HepG2 (cell line): ENCODE results near the gene LUM. TPM values are rescaled to one million over a fixed set of nuclear protein-coding genes. Genes with fewer than 3 reads are reported as not detected.

Source experiments
- ATAC-seq: fragments of 200-7000 bp; cut with Tn5 transposase; 3 replicates; pipeline ENCODE4 v1.9.1; 2020; ENCODE audit warnings: mild to moderate bottlenecking, moderate library complexity
- BruUV-seq: library from RNA; stranded (reverse); fragments of 400-500 nt; replicated peaks from 2 replicates; lab custom pipeline; 2021; lab: Mats Ljungman, UMichigan
- CTCF ChIA-PET: fragments of 300-600 bp; formaldehyde crosslinking; extraction: SDS; loops from one replicate; lab custom pipeline; 2021; ENCODE audit warnings: low total read pairs, inconsistent platforms, low intra/inter-chr PET ratio; lab: Yijun Ruan, JAX
- POLR2A ChIA-PET: fragments of 350-600 bp; sonication (Branson Sonifier 250); formaldehyde crosslinking; loops from one replicate; lab custom pipeline; 2020; ENCODE audit warnings: antibody characterized with exemption, inconsistent platforms; lab: Yijun Ruan, JAX
- DNase-seq: peaks from one replicate; pipeline ENCODE4 v3.0.0-alpha.2; 2015; ENCODE audit warnings: low spot score
- FAIRE-seq: peaks from 3 replicates; lab custom pipeline; 2011; peaks lifted over from hg19 to GRCh38; lab: Jason Lieb, UNC
- H2AFZ ChIP-seq: one replicate; pipeline ENCODE4 v1.6.1; 2011; ENCODE audit warnings: low read length, inconsistent platforms
- H3K27ac ChIP-seq: fragments of 300-600 bp; 3 replicates; pipeline ENCODE4 v1.8.0; 2011; ENCODE audit warnings: mixed run types, mild to moderate bottlenecking, mixed read lengths, low read length, inconsistent platforms; ENCODE audit not compliant: insufficient read depth; ENCODE audit errors: extremely low read length
- H3K27me3 ChIP-seq, 2 experiments: fragments of 200-600 bp in 1 of 2; 2 replicates in 1 of 2; 3 replicates in 1 of 2; pipeline versions ENCODE4 v1.6.0 to v1.8.0; 2011; ENCODE audit warnings: low read length in 2 of 2, mild to moderate bottlenecking in 2 of 2, moderate library complexity in 2 of 2, inconsistent platforms in 1 of 2; ENCODE audit not compliant: insufficient read depth in 2 of 2, control insufficient read depth in 1 of 2
- H3K36me3 ChIP-seq, 2 experiments: fragments of 200-600 bp in 1 of 2; replicated peaks in 1 of 2; 2 replicates in 1 of 2; 3 replicates in 1 of 2; pipeline versions ENCODE4 v1.5.1 to v1.8.0; 2011; ENCODE audit warnings: low read length in 2 of 2, inconsistent platforms in 1 of 2; ENCODE audit not compliant: insufficient read depth in 2 of 2, control insufficient read depth in 1 of 2
- H3K4me1 ChIP-seq: 2 replicates; pipeline ENCODE4 v1.5.1; 2012; ENCODE audit warnings: low read length, inconsistent platforms; ENCODE audit not compliant: insufficient read depth
- H3K4me2 ChIP-seq: 2 replicates; pipeline ENCODE4 v1.6.0; 2011; ENCODE audit warnings: low read depth, low read length, inconsistent platforms
- H3K4me3 ChIP-seq, 3 experiments: fragments of 200-600 bp in 1 of 3; sonication (generic), shearing (Covaris generic) in 1 of 3; replicated peaks in 1 of 3; 2 replicates each; pipeline ENCODE4 v1.5.1; 2011 to 2016; ENCODE audit warnings: low read length in 3 of 3, inconsistent platforms in 2 of 3, low read depth in 2 of 3, mild to moderate bottlenecking in 2 of 3, control low read depth in 1 of 3, mixed read lengths in 1 of 3; ENCODE audit not compliant: insufficient read depth in 1 of 3
- H3K79me2 ChIP-seq: one replicate; pipeline ENCODE4 v1.6.1; 2011; ENCODE audit warnings: low read length, inconsistent platforms; ENCODE audit not compliant: insufficient read depth
- H3K9ac ChIP-seq: 2 replicates; pipeline ENCODE4 v1.6.0; 2011; ENCODE audit warnings: mild to moderate bottlenecking, low read depth, low read length, inconsistent platforms; ENCODE audit not compliant: insufficient read depth
- H3K9me3 ChIP-seq: 2 replicates; pipeline ENCODE4 v1.5.1; 2012; ENCODE audit warnings: mild to moderate bottlenecking, low read length
- H4K20me1 ChIP-seq: 2 replicates; pipeline ENCODE4 v1.6.0; 2011; ENCODE audit warnings: inconsistent platforms, mild to moderate bottlenecking, low read length, moderate library complexity; ENCODE audit not compliant: insufficient read depth
- MAFK ChIP-seq, 2 experiments: IDR thresholded peaks in 1 of 2; conservative IDR thresholded peaks in 1 of 2; 2 replicates each; pipeline ENCODE4 v1.6.1; 2011; ENCODE audit warnings: improper control_type of control experiment in 2 of 2, low read length in 2 of 2
- SETDB1 ChIP-seq: sonication (generic); formaldehyde crosslinking; IDR thresholded peaks from 2 replicates; pipeline ENCODE4 v1.5.1; 2020; ENCODE audit warnings: missing genetic modification reagents, mild to moderate bottlenecking, borderline replicate concordance
- TAF15 ChIP-seq: fragments of 200-400 bp; formaldehyde crosslinking; IDR thresholded peaks from one replicate; pipeline ENCODE4 v1.6.1; 2018; ENCODE audit warnings: mild to moderate bottlenecking, low read depth, low read length; ENCODE audit not compliant: poor library complexity, severe bottlenecking
- ZNF124 ChIP-seq: sonication (generic); formaldehyde crosslinking; IDR thresholded peaks from 2 replicates; pipeline ENCODE4 v1.4.0; 2020; ENCODE audit warnings: missing genetic modification reagents
- ZNF775 ChIP-seq: sonication (generic); formaldehyde crosslinking; IDR thresholded peaks from 2 replicates; pipeline ENCODE4 v1.4.0; 2020; ENCODE audit warnings: missing genetic modification reagents, mild to moderate bottlenecking, moderate library complexity, borderline replicate concordance
- WGBS: methylation state at CpG from one replicate; pipeline ENCODE4 v1.1.6; 2017; ENCODE audit warnings: low lambda C conversion rate; 5-methylcytosine and 5-hydroxymethylcytosine counted together
- in situ Hi-C: cut with HindIII; loops from 2 replicates; pipeline ENCODE4 v1.10.0; 2017; ENCODE audit warnings: low pct_unique_long_range_greater_than_20kb; ENCODE audit not compliant: extremely low pct_ligation_motif_present
- intact Hi-C: fragments of 100-400 bp; cut with micrococcal nuclease; formaldehyde crosslinking; loops from one replicate; pipeline ENCODE4 v1.10.0; 2022; ENCODE audit not compliant: unreplicated experiment
- polyA plus RNA-seq, 8 experiments: library from polyadenylated mRNA; depleted of rRNA in 3 of 8; stranded (reverse) in 7 of 8; unstranded in 1 of 8; fragments of >200 nt; fragmentation: Illumina TruSeq in 4 of 8; extraction: Trizol in 4 of 8; gene quantifications; 2 replicates each; pipeline versions ENCODE4 v1.2.1 to v1.2.3, GENCODE V29; 2011 to 2016; ENCODE audit warnings: low read depth in 4 of 8, missing spikeins in 1 of 8, mixed read lengths in 1 of 8; ENCODE audit not compliant: insufficient read depth in 1 of 8
- total RNA-seq, 5 experiments: library from RNA; depleted of rRNA; stranded (reverse); fragments of >200 nt; fragmentation: Illumina TruSeq; extraction: Trizol; gene quantifications; 2 replicates each; pipeline ENCODE4 v1.2.3, GENCODE V29; 2016; ENCODE audit warnings: low read depth in 1 of 5
- TF ChIP-seq, protein P1 (sequence below): sonication (generic); formaldehyde crosslinking; IDR thresholded peaks from 2 replicates; pipeline ENCODE4 v1.4.0; 2020; ENCODE audit warnings: missing genetic modification reagents, mild to moderate bottlenecking, borderline replicate concordance
- TF ChIP-seq, protein P2 (sequence below): sonication (generic); formaldehyde crosslinking; IDR thresholded peaks from 2 replicates; pipeline ENCODE4 v1.4.0; 2020; ENCODE audit warnings: missing genetic modification reagents, borderline replicate concordance

LUM gene
- total and polyA plus RNA-seq, 2 of the 13 experiments (the other 11 are each of a cell fraction or from before 2014, with no cell fraction given) = not detected

DNA sequence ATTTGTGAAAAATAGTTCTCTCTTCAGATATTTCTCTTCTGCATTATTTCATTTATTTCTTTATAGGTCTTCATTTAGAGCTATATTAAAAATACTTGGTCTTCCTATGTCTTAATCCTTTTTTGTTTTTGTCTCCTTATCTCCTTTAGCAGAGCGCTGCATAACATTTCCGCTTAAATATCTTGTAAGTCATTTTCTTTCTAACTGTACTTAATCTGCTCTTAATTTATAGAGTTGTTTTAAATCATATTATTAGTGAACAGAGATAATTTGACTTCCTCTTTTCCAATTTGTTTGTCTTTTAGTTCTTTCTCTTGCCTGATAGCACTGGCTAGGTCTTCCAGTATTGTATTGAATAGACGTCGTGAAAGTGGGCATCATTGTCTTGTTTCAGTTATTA, 18.0 kb downstream of the LUM start:
- Histone ChIP-seq H3K4me1 (no peaks in the 10 kb centered on the region), H3K27me3 (no peaks in the 10 kb centered on the region), H3K4me2 (no peak overlapping the region), H3K9me3 (peaks cover 65% of the 10 kb centered on the region), H3K4me3 (no peak overlapping the region), H3K9ac (no peak overlapping the region), H4K20me1 (no peaks in the 10 kb centered on the region), H3K36me3 (no peaks in the 10 kb centered on the region), H3K79me2 (no peaks in the 10 kb centered on the region), H2AFZ (no peak overlapping the region), H3K27ac (no peak overlapping the region)
- intact Hi-C loops = no loop called here
- FAIRE-seq = no peak
- 50% methylated on average over 4 of the region's 4 CpGs for WGBS
- ChIA-PET CTCF (no interaction called here), POLR2A (no interaction called here)
- no peak for ATAC-seq
- in situ Hi-C loops = no loop called here
- TF ChIP-seq, protein P1, sequence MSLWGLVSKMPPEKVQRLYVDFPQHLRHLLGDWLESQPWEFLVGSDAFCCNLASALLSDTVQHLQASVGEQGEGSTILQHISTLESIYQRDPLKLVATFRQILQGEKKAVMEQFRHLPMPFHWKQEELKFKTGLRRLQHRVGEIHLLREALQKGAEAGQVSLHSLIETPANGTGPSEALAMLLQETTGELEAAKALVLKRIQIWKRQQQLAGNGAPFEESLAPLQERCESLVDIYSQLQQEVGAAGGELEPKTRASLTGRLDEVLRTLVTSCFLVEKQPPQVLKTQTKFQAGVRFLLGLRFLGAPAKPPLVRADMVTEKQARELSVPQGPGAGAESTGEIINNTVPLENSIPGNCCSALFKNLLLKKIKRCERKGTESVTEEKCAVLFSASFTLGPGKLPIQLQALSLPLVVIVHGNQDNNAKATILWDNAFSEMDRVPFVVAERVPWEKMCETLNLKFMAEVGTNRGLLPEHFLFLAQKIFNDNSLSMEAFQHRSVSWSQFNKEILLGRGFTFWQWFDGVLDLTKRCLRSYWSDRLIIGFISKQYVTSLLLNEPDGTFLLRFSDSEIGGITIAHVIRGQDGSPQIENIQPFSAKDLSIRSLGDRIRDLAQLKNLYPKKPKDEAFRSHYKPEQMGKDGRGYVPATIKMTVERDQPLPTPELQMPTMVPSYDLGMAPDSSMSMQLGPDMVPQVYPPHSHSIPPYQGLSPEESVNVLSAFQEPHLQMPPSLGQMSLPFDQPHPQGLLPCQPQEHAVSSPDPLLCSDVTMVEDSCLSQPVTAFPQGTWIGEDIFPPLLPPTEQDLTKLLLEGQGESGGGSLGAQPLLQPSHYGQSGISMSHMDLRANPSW (CRISPR knock-in tag) = no peak
- TF ChIP-seq ZNF775 (CRISPR knock-in tag) (no peak), SETDB1 (CRISPR knock-in tag) (no peak)
- DNase-seq = no peak
- BruUV-seq = no TSS peak

DNA sequence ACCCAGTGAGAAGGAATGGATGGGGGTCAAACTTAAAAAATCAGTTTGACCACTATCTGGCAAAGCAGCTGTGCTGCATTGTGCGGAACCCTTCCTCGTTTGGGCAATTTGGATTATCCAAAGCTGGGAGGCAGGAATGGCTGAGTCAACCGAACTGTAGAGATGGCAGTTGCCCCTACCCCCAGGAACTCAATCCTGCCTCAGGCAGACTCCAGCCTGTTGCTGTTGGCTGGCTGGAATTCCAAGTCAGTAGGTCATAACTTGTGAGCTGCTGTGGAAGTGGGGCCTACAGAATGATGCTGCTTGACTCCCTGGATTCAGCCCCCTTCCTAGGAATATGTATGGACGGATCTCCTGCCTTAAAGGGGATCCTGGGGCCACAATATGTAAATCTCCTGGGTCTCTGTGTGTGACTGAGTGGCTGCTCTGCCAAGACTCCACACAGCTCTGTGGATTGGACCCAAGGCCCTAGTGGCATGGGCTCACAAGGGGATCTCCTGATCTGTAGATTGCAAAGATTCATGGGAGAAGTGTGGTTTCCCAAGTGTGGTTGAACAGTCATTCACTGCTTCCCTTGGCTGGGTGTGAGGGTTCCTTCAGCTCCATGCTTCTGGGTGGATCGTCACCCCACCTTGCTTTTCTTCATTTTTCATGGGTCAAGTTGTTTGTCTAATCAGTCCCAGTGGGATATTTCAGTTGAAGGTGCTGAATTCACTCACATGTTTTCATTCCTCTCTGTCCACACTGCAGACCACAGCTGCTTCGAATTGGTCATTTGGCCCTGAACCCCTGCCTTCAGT, 19.2 kb downstream of the LUM start:
- Histone ChIP-seq H3K27ac (no peak overlapping the region), H3K4me2 (no peak overlapping the region), H4K20me1 (no peaks in the 10 kb centered on the region), H3K9me3 (peaks cover 75% of the 10 kb centered on the region), H3K36me3 (no peaks in the 10 kb centered on the region), H3K4me1 (no peaks in the 10 kb centered on the region), H3K79me2 (no peaks in the 10 kb centered on the region), H2AFZ (no peak overlapping the region), H3K9ac (no peak overlapping the region), H3K4me3 (no peak overlapping the region), H3K27me3 (no peaks in the 10 kb centered on the region)
- in situ Hi-C loops = no loop called here
- ChIA-PET CTCF (no interaction called here), POLR2A (no interaction called here)
- 6% methylated on average over 4 of the region's 6 CpGs for WGBS
- ATAC-seq (no peak), FAIRE-seq (no peak), DNase-seq (no peak)
- intact Hi-C loops = no loop called here
- no TSS peak for BruUV-seq
- TF ChIP-seq, protein P2, sequence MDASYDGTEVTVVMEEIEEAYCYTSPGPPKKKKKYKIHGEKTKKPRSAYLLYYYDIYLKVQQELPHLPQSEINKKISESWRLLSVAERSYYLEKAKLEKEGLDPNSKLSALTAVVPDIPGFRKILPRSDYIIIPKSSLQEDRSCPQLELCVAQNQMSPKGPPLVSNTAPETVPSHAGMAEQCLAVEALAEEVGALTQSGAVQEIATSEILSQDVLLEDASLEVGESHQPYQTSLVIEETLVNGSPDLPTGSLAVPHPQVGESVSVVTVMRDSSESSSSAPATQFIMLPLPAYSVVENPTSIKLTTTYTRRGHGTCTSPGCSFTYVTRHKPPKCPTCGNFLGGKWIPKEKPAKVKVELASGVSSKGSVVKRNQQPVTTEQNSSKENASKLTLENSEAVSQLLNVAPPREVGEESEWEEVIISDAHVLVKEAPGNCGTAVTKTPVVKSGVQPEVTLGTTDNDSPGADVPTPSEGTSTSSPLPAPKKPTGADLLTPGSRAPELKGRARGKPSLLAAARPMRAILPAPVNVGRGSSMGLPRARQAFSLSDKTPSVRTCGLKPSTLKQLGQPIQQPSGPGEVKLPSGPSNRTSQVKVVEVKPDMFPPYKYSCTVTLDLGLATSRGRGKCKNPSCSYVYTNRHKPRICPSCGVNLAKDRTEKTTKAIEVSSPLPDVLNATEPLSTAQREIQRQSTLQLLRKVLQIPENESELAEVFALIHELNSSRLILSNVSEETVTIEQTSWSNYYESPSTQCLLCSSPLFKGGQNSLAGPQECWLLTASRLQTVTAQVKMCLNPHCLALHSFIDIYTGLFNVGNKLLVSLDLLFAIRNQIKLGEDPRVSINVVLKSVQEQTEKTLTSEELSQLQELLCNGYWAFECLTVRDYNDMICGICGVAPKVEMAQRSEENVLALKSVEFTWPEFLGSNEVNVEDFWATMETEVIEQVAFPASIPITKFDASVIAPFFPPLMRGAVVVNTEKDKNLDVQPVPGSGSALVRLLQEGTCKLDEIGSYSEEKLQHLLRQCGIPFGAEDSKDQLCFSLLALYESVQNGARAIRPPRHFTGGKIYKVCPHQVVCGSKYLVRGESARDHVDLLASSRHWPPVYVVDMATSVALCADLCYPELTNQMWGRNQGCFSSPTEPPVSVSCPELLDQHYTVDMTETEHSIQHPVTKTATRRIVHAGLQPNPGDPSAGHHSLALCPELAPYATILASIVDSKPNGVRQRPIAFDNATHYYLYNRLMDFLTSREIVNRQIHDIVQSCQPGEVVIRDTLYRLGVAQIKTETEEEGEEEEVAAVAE (CRISPR knock-in tag) = no peak
- TF ChIP-seq MAFK (conservative IDR thresholded peaks at IDR 0.05 in 1 of 2, IDR thresholded peaks at IDR 0.05 in 1 of 2; ENCODE audit: low read length in 2 of 2) = no peak
- TF ChIP-seq ZNF124 (CRISPR knock-in tag) = no peak
- TF ChIP-seq TAF15 = no peak
